Body of pancreas (tissue), 4 donors: ENCODE data around the gene BCL6B. TPM values are rescaled to one million over a fixed set of nuclear protein-coding genes. Genes with fewer than 3 reads are reported as not detected.
"Not testable (repeated sequence)": the region's sequence is repeated elsewhere in the genome, so short reads cannot be mapped to it uniquely, and the experiment has no call there.

Experiments
- ATAC-seq: fragments of 150-250 bp; one replicate; pipeline ENCODE4 v1.9.1; 2016
- DNase-seq, 4 donors: peaks; one replicate each; pipeline ENCODE4 v3.0.0-alpha.2; 2019
- H3K27ac ChIP-seq, 4 donors: fragments of 200-600 bp; sonication (generic); 1 replicate in 3 of 4; 2 replicates in 1 of 4; pipeline versions ENCODE4 v1.5.1 to v1.6.1; 2016 to 2019; ENCODE audit warnings: mild to moderate bottlenecking in 1 of 4, mixed read lengths in 1 of 4, moderate library complexity in 1 of 4
- H3K27me3 ChIP-seq, 2 donors: fragments of 200-600 bp; sonication (generic); one replicate each; pipeline ENCODE4 v1.6.0; 2016; ENCODE audit warnings: mild to moderate bottlenecking in 1 of 2
- H3K36me3 ChIP-seq, 2 donors: fragments of 200-600 bp; sonication (generic); replicated peaks in 1 of 2; 2 replicates each; pipeline ENCODE4 v1.5.1; 2016; ENCODE audit warnings: low read depth in 2 of 2; ENCODE audit not compliant: insufficient read depth in 1 of 2
- H3K4me1 ChIP-seq: fragments of 200-600 bp; sonication (generic); one replicate; pipeline ENCODE4 v1.6.0; 2016
- H3K4me3 ChIP-seq, 2 donors: fragments of 200-600 bp; sonication (generic); 1 replicate in 1 of 2; 2 replicates in 1 of 2; pipeline ENCODE4 v1.5.1; 2016 to 2019
- H3K9me3 ChIP-seq, 3 donors: fragments of 200-600 bp; sonication (generic); 1 replicate in 2 of 3; 2 replicates in 1 of 3; pipeline ENCODE4 v1.5.1; 2016
- CTCF ChIP-seq, 7 experiments: fragments of 450-650 bp in 4 of 7; fragments of 200-600 bp in 3 of 7; sonication (generic) in 3 of 7; IDR thresholded peaks; one replicate each; pipeline ENCODE4 v1.5.1; 2016 to 2019; ENCODE audit warnings: antibody characterized with exemption in 7 of 7
- POLR2A ChIP-seq, 3 donors: fragments of 450-650 bp; IDR thresholded peaks; one replicate each; pipeline ENCODE4 v1.6.1; 2016; ENCODE audit warnings: antibody characterized with exemption in 3 of 3, mild to moderate bottlenecking in 2 of 3
- WGBS, 2 donors: methylation state at CpG; one replicate each; pipeline ENCODE4 v1.1.5; 2017; 5-methylcytosine and 5-hydroxymethylcytosine counted together
- intact Hi-C: fragments of 100-400 bp; cut with DNase I; formaldehyde crosslinking; loops from one replicate; pipeline ENCODE4 v1.15.1; 2023
- total RNA-seq, 2 donors: library from RNA; depleted of rRNA; stranded (reverse); fragments of >200 nt; gene quantifications; one replicate each; pipeline ENCODE4 v1.1.0, GENCODE V29; 2016

The BCL6B gene
- total RNA-seq, 2 donors from 2014 or later, result 1.6 to 8.9 TPM

- Histone ChIP-seq H3K27me3 (no peaks in the 10 kb centered on the region), H3K9me3 (no peaks in the 10 kb centered on the region), H3K4me1 (no peaks in the 10 kb centered on the region), H3K27ac (no peak overlapping the region), H3K36me3 (no peaks in the 10 kb centered on the region), H3K4me3 (no peak overlapping the region)
- TF ChIP-seq CTCF (IDR thresholded peaks at IDR 0.05), result no peak
- intact Hi-C loops, result loop anchor here (10.0 kb wide), 1 partner anchor 315 kb away; no protein-coding TSS in a partner anchor
- no peak for ATAC-seq
- DNase-seq, result no peak
- WGBS, 2 donors, result 90 to 91% methylated on average over 2 of the region's 2 CpGs
Observed at GRCh38 chr17:6989779-6990178, 33.1 kb upstream of the BCL6B start.

- not testable (repeated sequence) for H3K36me3 ChIP-seq, H3K27ac ChIP-seq, ATAC-seq, H3K9me3 ChIP-seq, H3K4me3 ChIP-seq, H3K27me3 ChIP-seq, DNase-seq
- intact Hi-C loops, result loop anchor here (10.0 kb wide), 1 partner anchor 319 kb away; no protein-coding TSS in a partner anchor
- H3K4me1 ChIP-seq, result peaks cover 11% of the 10 kb centered on the region
- 70 to 78% methylated on average over 4 to 5 of the region's 5 CpGs for WGBS, 2 donors
Observed at GRCh38 chr17:6993613-6994056, 29.2 kb upstream of the BCL6B start.

GRCh38 chr17:6994118-6994598 is 28.7 kb upstream of the BCL6B start:
- Histone ChIP-seq H3K9me3 (no peaks in the 10 kb centered on the region), H3K36me3 (peaks cover 0 to 5% of the 10 kb centered on the region in 2 donors), H3K27ac (no peak overlapping the region), H3K27me3 (no peaks in the 10 kb centered on the region), H3K4me3 (no peak overlapping the region), H3K4me1 (peaks cover 11% of the 10 kb centered on the region)
- ATAC-seq (no peak), DNase-seq (no peak)
- intact Hi-C loops, result loop anchor here (10.0 kb wide), 1 partner anchor 319 kb away; no protein-coding TSS in a partner anchor
- TF ChIP-seq CTCF (IDR thresholded peaks at IDR 0.05) (no peak), POLR2A (IDR thresholded peaks at IDR 0.05) (no peak)
- 85 to 86% methylated on average over 10 of the region's 10 CpGs for WGBS, 2 donors

- intact Hi-C loops, result loop anchor here (10.0 kb wide), 1 partner anchor 320 kb away; no protein-coding TSS in a partner anchor
- ATAC-seq, result no peak
- Histone ChIP-seq H3K4me3 (no peak overlapping the region), H3K27me3 (no peaks in the 10 kb centered on the region), H3K36me3 (peaks cover 0 to 8% of the 10 kb centered on the region in 2 donors), H3K9me3 (no peaks in the 10 kb centered on the region), H3K4me1 (peaks cover 11% of the 10 kb centered on the region), H3K27ac (no peak overlapping the region)
- 88% methylated on average over 6 to 9 of the region's 9 CpGs for WGBS, 2 donors
- no peak for TF ChIP-seq POLR2A (IDR thresholded peaks at IDR 0.05)
- no peak for DNase-seq
Observed at GRCh38 chr17:6994666-6995256, 28.1 kb upstream of the BCL6B start.

- Histone ChIP-seq H3K36me3 (peaks cover 0 to 8% of the 10 kb centered on the region in 2 donors), H3K27ac (no peak within 1 kb of the TSS), H3K4me1 (peaks cover 11% of the 10 kb centered on the region), H3K4me3 (no peak within 1 kb of the TSS), H3K27me3 (no peaks in the 10 kb centered on the region), H3K9me3 (no peaks in the 10 kb centered on the region)
- 20 to 51% methylated on average over 10 to 59 of the region's 64 CpGs for WGBS, 2 donors
- DNase-seq, result no peak
- ATAC-seq, result peak; percentile 65
- intact Hi-C loops, result loop anchor here (10.0 kb wide), 1 partner anchor 321 kb away; no protein-coding TSS in a partner anchor
- TF ChIP-seq POLR2A (IDR thresholded peaks at IDR 0.05) (no peak), CTCF (IDR thresholded peaks at IDR 0.05) (no peak)
Observed at GRCh38 chr17:6995500-6996255, 27.2 kb upstream of the BCL6B start, which contains the start of gene ALOX12. ALOX12 (plus strand) TSS chr17:6996049; CDS start chr17:6996118, 69 bp downstream.
